ENCODE measurements around the gene SH3RF1.

The SH3RF1 gene

GRCh38 chr4:169259271-169259670 is 11.5 kb downstream of the SH3RF1 start:
- no peak overlapping the region for H3K27ac ChIP-seq (ENCODE audit: low read length)
- DNase-seq (no peak), ATAC-seq (ENCODE audit: insufficient read depth, low read depth) (no peak)
- no peaks in the 10 kb centered on the region for H3K9me3 ChIP-seq (ENCODE audit: insufficient read depth, low read length, severe bottlenecking)
- no peak overlapping the region for H3K4me3 ChIP-seq (ENCODE audit: low read depth in 1 of 2, low read length in 2 of 2)
- no peak overlapping the region for H3K9ac ChIP-seq (ENCODE audit: low read depth, low read length)
- H3K36me3 ChIP-seq (ENCODE audit: insufficient read depth, low read length): no peaks in the 10 kb centered on the region
- H3K4me1 ChIP-seq (ENCODE audit: insufficient read depth, low read length): no peaks in the 10 kb centered on the region; the same call in 1 of the 2 replicates
- no peaks in the 10 kb centered on the region for H4K20me1 ChIP-seq (ENCODE audit: insufficient read depth, low read length)
- H2AFZ ChIP-seq (ENCODE audit: low read depth, low read length): no peak overlapping the region
- TF ChIP-seq EZH2 (IDR thresholded peaks at IDR 0.05; ENCODE audit: borderline replicate concordance, low read depth, low read length, severe bottlenecking): no peak
- TF ChIP-seq, protein P1, sequence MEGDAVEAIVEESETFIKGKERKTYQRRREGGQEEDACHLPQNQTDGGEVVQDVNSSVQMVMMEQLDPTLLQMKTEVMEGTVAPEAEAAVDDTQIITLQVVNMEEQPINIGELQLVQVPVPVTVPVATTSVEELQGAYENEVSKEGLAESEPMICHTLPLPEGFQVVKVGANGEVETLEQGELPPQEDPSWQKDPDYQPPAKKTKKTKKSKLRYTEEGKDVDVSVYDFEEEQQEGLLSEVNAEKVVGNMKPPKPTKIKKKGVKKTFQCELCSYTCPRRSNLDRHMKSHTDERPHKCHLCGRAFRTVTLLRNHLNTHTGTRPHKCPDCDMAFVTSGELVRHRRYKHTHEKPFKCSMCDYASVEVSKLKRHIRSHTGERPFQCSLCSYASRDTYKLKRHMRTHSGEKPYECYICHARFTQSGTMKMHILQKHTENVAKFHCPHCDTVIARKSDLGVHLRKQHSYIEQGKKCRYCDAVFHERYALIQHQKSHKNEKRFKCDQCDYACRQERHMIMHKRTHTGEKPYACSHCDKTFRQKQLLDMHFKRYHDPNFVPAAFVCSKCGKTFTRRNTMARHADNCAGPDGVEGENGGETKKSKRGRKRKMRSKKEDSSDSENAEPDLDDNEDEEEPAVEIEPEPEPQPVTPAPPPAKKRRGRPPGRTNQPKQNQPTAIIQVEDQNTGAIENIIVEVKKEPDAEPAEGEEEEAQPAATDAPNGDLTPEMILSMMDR (IDR thresholded peaks at IDR 0.05; ENCODE audit: borderline replicate concordance, extremely low read depth, low read length, poor library complexity, severe bottlenecking): no peak
- no peaks in the 10 kb centered on the region for H3K27me3 ChIP-seq (ENCODE audit: insufficient read depth, low read length, poor library complexity)
- H3K79me2 ChIP-seq (ENCODE audit: insufficient read depth, low read length): no peaks in the 10 kb centered on the region
- H3K4me2 ChIP-seq (ENCODE audit: insufficient read depth, low read length): no peak overlapping the region

DNA sequence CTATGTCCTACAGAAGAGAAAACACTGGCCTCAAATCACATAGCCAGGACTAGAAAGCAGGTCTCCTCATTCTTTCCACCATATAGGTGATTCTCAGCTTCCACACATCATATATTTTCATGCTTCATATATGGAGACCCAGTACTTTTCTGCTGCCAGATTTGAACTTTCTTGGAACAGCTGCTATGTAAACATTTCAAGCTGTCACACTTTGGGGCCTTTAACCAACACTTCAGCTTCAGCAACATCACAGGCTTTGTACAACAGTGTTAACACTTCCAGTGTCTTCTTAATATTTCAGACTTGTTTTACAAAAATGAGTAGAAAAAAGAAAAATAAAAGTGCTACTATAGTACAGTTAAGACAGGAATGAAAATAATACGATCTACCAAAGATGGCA is 12.6 kb downstream of the SH3RF1 start:
- no peaks in the 10 kb centered on the region for H3K9me3 ChIP-seq (ENCODE audit: insufficient read depth, low read length, severe bottlenecking)
- H3K4me1 ChIP-seq (ENCODE audit: insufficient read depth, low read length): no peaks in the 10 kb centered on the region; the same call in 1 of the 2 replicates

DNA sequence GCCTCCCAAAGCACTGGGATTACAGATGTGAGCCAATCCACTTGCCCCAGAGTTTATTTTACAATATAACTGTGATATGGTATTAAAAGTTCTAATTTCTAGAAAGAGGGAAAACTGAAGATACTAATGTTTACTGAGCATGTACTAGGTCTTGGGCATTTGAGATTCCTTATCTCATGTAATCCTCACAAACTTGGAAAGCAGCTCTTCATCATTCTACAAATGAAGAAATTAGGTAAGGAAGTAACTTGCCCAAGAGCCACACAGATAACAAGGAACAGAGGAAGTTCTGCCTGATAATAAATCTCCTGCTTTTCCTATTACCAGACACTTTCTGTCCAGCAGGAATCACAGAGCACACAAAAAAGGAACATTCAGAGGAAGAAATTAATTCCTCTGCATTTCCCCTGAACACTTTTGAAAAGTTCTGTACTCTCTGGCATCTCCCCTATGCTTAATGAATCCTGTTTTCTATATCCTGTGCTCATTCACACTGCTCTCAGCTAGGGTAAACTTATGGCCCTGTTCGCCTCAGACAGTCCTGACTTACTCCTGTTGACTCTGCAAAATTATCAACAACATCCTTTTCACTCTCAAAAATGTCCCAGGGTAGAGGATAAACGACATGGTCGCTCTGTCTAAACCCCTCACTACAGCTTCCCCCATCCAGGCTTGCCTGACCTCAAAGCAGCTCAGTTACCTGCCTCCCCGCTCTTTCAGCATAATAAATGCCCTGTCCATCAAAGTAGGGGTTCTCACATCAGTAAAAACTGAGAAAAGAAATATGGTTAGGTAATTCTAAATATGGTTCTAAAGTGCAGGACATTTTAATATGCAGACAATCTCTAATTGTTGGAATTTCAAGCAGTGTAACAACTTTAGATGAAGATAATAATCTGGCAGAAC is 13.6 kb downstream of the SH3RF1 start:
- no peaks in the 10 kb centered on the region for H3K27me3 ChIP-seq (ENCODE audit: insufficient read depth, low read length, poor library complexity)
- DNase-seq (no peak), ATAC-seq (ENCODE audit: insufficient read depth, low read depth) (no peak)
- H3K4me1 ChIP-seq (ENCODE audit: insufficient read depth, low read length): no peaks in the 10 kb centered on the region; the same call in 1 of the 2 replicates
- H2AFZ ChIP-seq (ENCODE audit: low read depth, low read length): no peak overlapping the region
- H3K36me3 ChIP-seq (ENCODE audit: insufficient read depth, low read length): no peaks in the 10 kb centered on the region
- H3K9me3 ChIP-seq (ENCODE audit: insufficient read depth, low read length, severe bottlenecking): no peaks in the 10 kb centered on the region
- H3K79me2 ChIP-seq (ENCODE audit: insufficient read depth, low read length): no peaks in the 10 kb centered on the region
- H3K4me2 ChIP-seq (ENCODE audit: insufficient read depth, low read length): no peak overlapping the region
- no peak overlapping the region for H3K4me3 ChIP-seq (ENCODE audit: low read depth in 1 of 2, low read length in 2 of 2)
- no peak for TF ChIP-seq EZH2 (IDR thresholded peaks at IDR 0.05; ENCODE audit: borderline replicate concordance, low read depth, low read length, severe bottlenecking)
- TF ChIP-seq, protein P1 (IDR thresholded peaks at IDR 0.05; ENCODE audit: borderline replicate concordance, extremely low read depth, low read length, poor library complexity, severe bottlenecking): no peak
- H4K20me1 ChIP-seq (ENCODE audit: insufficient read depth, low read length): no peaks in the 10 kb centered on the region
- H3K27ac ChIP-seq (ENCODE audit: low read length): no peak overlapping the region
- no peak overlapping the region for H3K9ac ChIP-seq (ENCODE audit: low read depth, low read length)

More for the DNA sequence above, 12.6 kb downstream of the SH3RF1 start:
- Histone ChIP-seq H3K4me3 (ENCODE audit: low read depth in 1 of 2, low read length in 2 of 2) (no peak overlapping the region), H3K9ac (ENCODE audit: low read depth, low read length) (no peak overlapping the region), H3K79me2 (ENCODE audit: insufficient read depth, low read length) (no peaks in the 10 kb centered on the region), H2AFZ (ENCODE audit: low read depth, low read length) (no peak overlapping the region), H3K36me3 (ENCODE audit: insufficient read depth, low read length) (no peaks in the 10 kb centered on the region), H3K27ac (ENCODE audit: low read length) (no peak overlapping the region), H3K4me2 (ENCODE audit: insufficient read depth, low read length) (no peak overlapping the region), H4K20me1 (ENCODE audit: insufficient read depth, low read length) (no peaks in the 10 kb centered on the region), H3K27me3 (ENCODE audit: insufficient read depth, low read length, poor library complexity) (no peaks in the 10 kb centered on the region)
- ATAC-seq (ENCODE audit: insufficient read depth, low read depth) (no peak), DNase-seq (no peak)
- TF ChIP-seq, protein P1 (IDR thresholded peaks at IDR 0.05; ENCODE audit: borderline replicate concordance, extremely low read depth, low read length, poor library complexity, severe bottlenecking): no peak
- no peak for TF ChIP-seq EZH2 (IDR thresholded peaks at IDR 0.05; ENCODE audit: borderline replicate concordance, low read depth, low read length, severe bottlenecking)

Measured in DND-41 (cell line).